RPMI7951 (cell line): Measurements from ENCODE around the gene CSGALNACT2. TPM values are rescaled to one million over a fixed set of nuclear protein-coding genes. Genes with fewer than 3 reads are reported as not detected.
"Not testable (repeated sequence)": the region's sequence is repeated elsewhere in the genome, so short reads cannot be mapped to it uniquely, and the experiment has no call there.

Experiments
- DNase-seq: peaks from one replicate; pipeline ENCODE4 v3.0.0-alpha.2; 2012; ENCODE audit warnings: low read depth
- total RNA-seq: library from RNA; depleted of rRNA; stranded (reverse); fragments of >200 nt; shearing (Covaris generic); gene quantifications from 2 replicates; pipeline ENCODE4 v1.2.3, GENCODE V29; 2014; rRNA removed

The CSGALNACT2 gene, protein sequence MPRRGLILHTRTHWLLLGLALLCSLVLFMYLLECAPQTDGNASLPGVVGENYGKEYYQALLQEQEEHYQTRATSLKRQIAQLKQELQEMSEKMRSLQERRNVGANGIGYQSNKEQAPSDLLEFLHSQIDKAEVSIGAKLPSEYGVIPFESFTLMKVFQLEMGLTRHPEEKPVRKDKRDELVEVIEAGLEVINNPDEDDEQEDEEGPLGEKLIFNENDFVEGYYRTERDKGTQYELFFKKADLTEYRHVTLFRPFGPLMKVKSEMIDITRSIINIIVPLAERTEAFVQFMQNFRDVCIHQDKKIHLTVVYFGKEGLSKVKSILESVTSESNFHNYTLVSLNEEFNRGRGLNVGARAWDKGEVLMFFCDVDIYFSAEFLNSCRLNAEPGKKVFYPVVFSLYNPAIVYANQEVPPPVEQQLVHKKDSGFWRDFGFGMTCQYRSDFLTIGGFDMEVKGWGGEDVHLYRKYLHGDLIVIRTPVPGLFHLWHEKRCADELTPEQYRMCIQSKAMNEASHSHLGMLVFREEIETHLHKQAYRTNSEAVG
- total RNA-seq: 6.8 and 9.5 TPM in 2 replicates

DNA sequence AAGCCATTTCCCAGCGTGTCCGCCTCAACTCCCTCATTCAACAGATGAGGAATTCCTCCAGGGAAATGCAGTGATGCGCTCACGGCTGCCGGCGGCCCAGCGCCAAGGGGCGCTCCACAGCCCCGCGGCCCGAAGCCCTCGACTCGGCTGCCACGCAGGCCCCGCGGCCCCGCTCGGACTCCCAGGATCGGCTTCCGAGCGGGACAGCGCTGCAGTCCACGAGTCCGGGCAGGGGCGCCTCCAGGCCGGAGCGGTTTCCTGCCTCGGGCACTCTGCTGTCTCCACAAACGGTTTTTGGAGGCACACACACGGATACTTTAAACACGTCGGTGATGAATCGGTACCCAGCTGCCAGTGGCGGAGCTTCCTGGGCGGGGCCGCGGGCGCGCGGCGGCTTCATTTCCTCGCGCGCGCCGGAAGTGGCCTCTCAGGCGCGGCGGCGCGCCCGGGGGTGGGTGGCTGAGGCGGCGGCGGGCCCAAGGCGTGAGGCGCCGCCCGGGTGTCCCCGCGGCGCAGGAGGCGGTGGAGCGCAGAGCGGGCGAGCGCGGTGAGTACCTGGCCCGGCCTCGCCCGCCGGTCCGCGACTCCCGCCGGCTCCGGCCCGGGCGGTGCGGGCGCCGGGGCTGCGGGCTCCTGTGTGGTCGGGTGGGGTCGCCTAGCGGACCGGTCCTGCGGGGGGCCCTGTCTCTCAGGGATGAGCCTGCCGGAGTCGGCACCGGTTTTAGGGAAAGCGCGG is at the start of gene CSGALNACT2:
Gene CSGALNACT2, plus strand, starts transcription at position 425 of the 736 bp plus-strand sequence. CDS start 16,705 bp downstream, outside the sequence.
- DNase-seq: peak; percentile 87

DNA sequence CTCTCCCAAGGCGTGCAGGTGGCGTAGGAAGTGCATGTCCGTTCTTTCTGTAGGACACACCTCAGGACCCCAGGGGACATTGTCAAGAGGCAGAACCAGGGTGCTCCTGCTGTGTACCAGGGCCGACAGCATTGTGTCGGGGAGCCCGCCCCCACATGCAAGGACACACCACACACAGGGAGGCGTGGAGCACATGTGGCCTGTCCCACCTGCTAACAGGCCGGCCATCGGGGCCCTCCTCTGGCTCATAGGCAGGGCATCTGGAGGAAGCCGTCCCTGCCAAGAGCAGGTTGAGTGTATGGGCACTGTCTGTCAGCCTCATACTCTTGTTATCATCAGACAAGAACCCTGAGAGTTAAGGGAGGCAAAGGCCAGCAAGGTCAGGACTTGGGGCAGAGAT is 48.7 kb upstream of the CSGALNACT2 start:
- no peak for DNase-seq

DNA sequence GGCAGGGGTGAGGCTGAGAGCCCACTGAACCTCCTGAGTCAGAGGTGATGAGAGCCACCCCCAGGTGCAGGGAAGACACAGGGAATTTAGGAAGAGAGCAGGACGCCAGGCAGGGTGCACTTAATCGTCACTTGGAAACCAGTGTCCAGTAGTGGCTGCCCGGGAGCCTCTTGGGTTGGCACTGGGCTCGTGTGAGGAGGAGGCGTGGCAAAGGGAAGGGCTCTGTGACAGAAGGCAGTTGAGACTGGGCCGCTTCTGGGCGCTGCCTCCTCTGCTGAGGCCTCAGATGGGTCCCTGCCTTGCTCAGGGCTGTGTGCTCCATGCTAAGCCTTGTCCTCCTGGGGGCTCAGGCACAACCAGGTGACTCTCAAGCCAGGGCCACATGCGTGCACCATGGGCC is 48.1 kb upstream of the CSGALNACT2 start:
- no peak for DNase-seq

DNA sequence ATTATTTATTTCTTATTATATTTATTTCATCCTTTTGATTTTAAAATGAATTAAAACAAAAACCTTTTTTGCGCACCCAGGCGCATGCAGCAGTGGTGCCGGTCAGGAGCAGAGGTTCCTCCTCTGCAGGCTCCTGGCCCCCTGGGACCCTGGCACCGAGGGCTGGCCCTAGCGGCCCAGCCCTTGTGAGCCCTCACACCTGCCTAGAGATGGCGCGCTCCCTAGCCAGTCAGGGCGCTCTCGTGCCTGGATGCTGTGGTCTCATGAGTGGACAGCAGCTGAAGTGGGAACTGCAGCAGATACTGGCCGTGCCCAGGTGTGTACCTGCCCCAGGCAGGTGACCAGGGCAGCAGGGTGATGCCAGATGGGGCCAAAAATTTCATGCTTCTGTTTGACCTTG is 47.6 kb upstream of the CSGALNACT2 start:
- DNase-seq: no peak

DNA sequence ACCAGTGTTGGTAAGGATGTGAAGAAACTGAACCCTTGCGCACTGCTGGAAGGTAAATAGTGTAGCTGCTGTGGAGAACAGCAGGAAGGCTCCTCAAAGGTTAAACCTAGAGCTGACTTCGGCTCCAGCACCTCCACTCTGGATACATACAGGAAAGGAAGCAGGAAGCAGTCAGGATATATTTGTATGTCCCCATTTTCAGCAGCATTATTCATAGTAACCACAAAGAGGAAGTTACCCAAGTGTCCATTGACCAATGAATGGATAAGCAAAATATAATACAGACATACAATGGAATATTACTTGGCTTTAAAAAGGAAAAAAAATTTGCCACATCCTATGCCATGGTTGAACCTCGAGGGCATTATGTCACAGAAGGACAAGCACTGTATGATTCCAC is 46.4 kb upstream of the CSGALNACT2 start:
- no peak for DNase-seq

DNA sequence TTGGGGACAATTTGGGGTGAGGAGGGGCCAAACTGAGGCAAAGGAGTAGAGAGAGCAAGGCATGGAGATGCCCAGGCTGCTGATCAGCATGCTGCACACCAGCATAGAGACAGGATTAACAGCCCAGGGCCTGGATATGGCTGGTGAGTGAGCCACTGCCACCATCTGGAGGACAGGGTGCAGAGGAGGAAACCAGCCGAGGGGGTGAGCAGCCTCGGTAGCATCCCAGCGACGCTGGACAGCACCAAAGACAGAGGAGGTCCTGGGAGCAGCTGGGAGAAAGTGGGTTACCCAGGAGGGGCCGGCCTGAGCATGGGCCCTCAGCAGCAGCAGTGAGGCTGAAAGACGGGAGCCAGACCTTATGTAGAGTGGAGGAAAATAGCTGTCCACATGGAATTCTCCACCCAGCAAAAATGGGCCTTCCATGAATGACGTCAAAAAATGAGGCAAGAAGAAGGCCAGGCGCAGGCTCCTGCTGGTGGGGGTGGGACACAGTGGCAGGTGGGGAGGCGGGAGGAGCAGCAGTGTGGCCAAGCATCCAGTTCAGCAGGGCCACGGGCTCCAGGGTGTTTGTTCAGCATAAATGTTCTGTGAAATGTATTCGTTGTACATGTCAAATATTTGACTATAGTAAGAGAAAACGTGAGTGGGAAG is 44.7 kb upstream of the CSGALNACT2 start:
- DNase-seq: no peak

DNA sequence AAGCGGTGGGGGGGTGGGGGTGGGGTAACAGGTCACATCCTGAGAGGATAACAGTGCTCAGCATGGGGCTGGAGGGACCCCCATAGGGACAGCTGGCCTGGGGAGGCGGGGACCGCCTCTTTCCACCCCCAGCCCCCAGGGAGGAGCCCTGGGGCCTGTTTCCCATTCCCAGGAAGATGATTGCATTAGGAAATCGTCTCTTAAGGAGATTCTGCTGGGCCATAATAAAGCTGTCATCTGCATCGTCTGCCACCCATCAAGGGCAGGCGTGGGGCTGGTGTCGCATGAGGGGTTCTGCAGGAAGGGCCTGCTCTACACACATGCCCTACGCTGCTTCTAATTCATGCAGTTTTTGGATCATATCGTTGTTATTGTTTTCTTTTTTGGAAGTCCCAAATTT is 44.2 kb upstream of the CSGALNACT2 start:
- DNase-seq: no peak

DNA sequence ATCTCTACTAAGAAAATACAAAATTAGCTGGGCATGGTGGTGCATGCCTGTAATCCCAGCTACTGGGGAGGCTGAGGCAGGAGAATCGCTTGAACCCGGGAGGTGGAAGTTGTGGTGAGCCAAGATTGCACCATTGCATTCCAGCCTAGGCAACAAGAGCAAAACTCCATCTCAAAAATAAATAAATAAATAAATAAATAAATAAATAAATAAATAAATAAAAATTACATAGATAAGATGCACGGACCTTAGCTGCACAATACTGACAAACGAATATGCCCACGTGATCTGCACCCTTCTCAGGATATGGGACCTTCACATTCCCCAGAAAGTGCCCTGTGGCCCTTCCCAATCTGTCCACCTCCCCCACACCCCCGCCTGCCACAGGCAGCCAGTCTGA is 38.9 kb upstream of the CSGALNACT2 start:
- not testable (repeated sequence) for DNase-seq

DNA sequence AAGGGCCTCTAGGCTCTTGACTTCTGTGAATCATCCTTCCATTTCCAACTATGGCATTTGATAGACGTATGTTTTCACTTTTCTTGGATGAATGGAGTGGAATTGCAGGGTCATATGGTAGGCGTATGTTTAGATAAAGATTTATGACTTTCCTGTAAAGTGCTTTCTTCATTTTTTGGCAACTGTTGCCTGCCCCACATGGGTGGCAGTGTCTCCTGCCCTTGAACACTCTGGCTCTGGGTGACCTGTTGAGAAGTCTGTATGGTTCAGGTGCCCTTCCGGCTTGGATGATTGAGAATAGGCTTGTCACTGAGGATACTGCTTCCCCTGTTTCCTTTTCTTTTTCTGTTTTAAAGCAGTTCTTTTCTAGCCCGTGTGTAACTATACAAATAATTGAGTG is 38.3 kb upstream of the CSGALNACT2 start:
- DNase-seq: no peak

DNA sequence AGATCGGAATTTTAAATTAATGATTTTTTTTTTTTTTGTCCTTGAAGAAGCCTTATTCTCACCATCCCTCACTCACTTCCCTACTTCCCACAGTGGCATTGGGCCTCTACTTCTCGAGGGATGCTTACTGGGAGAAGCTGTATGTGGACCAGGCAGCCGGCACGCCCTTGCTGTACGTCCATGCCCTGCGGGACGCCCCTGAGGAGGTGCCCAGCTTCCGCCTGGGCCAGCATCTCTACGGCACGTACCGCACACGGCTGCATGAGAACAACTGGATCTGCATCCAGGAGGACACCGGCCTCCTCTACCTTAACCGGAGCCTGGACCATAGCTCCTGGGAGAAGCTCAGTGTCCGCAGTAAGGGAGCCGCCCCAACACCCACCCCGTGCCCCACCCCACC is 37.9 kb upstream of the CSGALNACT2 start:
- no peak for DNase-seq

DNA sequence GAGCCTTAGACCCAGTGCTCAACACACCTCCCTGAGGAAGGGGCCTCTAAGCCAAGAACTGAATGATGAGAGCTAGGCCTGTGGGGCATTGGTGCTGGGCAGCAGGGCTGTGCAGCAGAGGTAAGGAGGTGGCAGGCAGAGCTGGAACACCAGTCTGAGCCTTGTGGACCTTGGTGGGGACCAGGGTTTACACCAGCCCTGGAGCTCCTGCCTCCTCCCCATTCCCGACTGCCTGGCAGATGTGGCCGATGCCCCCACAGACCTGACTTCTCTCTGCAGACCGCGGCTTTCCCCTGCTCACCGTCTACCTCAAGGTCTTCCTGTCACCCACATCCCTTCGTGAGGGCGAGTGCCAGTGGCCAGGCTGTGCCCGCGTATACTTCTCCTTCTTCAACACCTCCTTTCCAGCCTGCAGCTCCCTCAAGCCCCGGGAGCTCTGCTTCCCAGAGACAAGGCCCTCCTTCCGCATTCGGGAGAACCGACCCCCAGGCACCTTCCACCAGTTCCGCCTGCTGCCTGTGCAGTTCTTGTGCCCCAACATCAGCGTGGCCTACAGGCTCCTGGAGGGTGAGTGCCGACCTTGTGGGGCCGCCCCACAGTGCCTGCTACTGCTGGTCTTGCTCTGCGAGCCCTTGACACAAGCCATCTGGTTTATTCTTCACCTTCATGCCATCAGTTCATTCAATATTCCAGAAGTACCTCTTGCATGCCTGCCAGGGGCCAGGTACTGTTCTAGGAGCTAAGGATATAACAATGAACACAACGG is 36.0 kb upstream of the CSGALNACT2 start:
- DNase-seq: no peak

DNA sequence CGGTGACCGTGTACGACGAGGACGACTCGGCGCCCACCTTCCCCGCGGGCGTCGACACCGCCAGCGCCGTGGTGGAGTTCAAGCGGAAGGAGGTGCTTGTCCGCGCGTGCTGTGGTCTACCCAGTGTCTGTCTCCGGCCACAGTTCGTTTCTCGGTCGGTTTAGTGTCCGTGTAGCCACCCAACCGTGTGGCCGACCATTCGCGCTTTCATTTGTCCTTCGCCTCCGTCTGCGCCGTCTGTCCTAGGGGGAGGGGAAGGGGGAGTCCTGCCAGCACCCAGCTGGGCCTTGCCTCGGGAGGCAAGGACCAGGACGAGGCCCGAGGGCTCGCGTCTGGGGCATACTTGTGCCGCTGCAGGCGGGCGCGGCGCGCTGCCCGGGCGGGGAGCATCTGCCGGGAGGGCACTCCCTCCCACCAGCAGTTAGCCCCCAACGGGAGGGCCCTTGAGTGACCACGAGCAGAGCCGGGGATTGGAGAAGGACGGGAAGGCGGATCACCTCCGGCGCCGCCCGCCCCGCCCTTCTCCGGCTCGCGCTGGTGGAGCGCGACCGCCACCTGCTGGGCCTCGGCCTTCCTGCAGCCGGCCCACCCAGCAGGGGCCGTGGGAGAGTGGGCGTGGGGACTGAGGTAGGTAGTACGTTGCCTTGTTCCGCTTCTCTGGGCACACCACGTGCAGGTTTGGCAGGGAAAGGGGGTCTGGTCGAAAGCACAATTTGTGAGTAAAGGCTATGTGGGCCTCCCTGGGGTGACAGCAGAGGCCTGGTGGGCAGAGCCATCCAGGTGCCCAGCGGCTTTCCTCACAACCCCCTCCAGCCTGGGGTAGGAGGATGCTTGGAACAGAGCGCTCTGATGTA is 32.9 kb upstream of the CSGALNACT2 start:
- DNase-seq: peak; percentile 74

DNA sequence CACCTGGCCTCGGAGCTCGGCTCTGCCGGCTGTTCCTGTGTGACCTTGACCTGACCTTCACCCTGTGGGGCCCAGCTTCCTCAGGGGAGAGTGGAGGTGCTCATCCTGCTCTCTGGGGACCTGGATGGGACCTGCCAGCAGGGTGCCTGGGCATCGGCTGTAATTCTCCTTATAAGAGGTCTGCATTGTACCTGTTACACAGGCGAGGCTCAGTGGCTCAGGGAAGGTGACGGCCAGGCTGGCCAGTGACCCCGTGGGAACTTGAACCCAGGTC is 32.4 kb upstream of the CSGALNACT2 start:
- DNase-seq: no peak

DNA sequence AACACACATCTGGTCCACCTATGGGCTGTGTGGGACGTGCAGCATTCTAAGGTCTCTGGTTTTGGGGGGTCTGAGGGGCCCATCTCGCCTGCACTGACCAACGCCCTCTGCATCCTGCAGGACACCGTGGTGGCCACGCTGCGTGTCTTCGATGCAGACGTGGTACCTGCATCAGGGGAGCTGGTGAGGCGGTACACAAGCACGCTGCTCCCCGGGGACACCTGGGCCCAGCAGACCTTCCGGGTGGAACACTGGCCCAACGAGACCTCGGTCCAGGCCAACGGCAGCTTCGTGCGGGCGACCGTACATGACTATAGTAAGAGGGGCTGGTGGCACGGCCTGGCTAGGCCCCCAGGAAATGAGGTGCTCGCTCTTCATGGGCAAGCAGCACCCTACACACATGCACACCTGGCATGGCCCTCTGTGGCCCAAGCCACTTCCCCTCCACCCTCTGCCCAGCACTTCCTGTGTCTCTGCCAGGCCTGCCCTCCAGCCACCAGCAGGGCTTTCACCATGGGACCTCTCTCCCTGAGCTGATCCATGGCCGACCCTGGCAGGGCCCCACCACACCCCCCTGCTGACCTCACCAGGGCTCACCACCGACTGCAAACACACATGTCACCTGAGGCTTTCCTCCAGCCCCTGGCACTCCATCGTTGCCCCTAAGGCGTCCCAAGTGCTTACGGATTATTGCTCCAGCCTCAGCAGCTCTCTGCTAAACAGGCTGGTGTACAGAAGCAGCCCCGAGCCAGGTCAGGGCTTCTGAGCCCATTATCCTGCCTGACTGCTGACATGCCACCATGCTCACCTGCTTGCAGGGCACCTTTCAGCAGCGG is 31.8 kb upstream of the CSGALNACT2 start:
- DNase-seq: no peak

DNA sequence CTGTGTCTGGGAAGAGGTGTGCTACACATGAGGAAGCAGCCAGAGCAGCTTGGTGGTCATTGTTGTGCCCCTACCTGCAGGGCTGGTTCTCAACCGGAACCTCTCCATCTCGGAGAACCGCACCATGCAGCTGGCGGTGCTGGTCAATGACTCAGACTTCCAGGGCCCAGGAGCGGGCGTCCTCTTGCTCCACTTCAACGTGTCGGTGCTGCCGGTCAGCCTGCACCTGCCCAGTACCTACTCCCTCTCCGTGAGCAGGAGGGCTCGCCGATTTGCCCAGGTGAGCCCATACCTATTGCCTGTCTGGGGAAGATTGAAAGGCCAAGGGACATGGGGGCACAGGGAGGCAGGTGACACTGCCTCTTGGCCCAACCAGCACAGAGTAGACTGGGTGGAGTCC is 29.3 kb upstream of the CSGALNACT2 start:
- no peak for DNase-seq

DNA sequence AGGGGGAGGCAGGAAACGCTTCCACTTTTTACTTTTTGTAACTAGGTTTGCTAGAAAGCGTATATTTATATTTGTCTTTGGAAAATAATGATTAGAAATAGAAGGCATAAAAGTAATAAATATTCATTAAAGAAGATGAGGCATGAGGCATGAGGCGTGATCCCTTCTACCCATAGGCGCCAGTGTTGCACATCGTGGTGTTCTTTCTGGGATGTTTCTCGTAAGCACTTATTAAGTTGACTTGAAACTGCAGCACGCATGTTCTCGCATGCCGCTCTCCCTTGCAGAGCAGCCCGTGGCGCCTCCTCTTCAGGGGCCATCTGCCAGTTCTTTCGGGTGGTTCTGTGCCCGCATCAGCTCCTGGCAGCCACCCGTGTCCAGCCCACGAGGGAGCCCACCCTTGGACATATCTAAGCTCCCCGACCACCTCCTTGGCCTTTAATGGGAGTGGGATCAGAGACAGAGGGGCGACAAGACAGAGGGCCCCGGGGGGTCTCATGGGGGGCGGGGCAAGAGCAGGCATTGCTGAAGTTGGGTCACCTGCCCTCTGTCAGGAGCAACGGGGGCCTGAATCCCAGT is 28.5 kb upstream of the CSGALNACT2 start:
- no peak for DNase-seq

DNA sequence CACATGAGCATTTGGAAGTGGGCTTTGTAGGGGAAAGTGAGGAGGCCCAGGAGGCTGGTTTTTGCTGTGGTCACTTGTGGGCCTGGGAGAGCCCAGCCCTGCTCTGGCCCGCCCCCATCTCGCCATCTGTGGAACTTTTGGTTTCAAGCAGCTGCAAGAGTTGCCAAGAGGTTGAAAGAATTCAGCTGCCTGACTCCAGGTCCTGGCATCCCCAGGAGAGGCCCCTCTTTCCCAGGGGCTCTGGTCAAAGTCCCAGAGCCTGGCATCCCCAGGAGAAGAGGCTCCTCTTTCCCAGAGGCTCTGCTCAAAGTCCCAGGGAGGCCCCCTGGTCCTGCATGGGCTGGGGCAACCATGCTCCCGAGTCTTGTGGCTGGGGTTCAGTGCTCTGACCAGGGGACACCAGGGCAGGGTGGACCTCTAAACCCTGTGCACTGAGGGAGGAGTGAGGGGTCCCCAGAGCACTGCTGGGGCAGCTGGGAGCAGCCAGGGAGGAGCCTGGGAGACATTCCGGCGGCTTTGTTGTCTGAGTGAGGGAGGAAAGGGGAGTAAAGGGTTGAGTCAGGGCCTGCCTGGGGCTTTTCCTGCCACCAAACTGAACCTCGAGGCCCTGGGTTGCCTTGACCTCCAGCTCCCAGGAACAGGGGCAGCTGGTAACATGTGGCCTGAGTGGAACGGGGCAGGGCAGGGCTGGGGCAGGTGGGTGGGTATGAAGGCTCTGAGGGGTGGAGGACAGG is 27.7 kb upstream of the CSGALNACT2 start:
- peak; percentile 71 for DNase-seq

DNA sequence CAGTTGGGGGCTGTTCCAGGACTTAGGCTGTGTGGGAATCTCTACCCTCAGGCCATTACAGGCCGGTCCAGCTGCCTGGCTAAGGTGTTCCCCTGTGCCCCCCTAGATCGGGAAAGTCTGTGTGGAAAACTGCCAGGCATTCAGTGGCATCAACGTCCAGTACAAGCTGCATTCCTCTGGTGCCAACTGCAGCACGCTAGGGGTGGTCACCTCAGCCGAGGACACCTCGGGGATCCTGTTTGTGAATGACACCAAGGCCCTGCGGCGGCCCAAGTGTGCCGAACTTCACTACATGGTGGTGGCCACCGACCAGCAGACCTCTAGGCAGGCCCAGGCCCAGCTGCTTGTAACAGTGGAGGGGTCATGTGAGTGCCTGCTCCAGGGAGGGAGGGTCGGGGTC is 27.1 kb upstream of the CSGALNACT2 start:
- no peak for DNase-seq
